ENCODE measurements around the gene C19orf33.
"Not testable (repeated sequence)": the region's sequence is repeated elsewhere in the genome, so short reads cannot be mapped to it uniquely, and the experiment has no call there.

Gene C19orf33

GRCh38 chr19:38339011-38339410 lies 35.0 kb downstream of the C19orf33 start:
- not testable (repeated sequence) for DNase-seq (ENCODE audit: low spot score)

- DNase-seq (ENCODE audit: low spot score), result no peak
These were observed 36.9 kb downstream of the C19orf33 start for GRCh38 chr19:38340927-38341326.

GRCh38 chr19:38346837-38347236 lies 42.8 kb downstream of the C19orf33 start:
- no peak for DNase-seq (ENCODE audit: low spot score)

- DNase-seq (ENCODE audit: low spot score), result no peak
These were observed 46.8 kb downstream of the C19orf33 start for GRCh38 chr19:38350883-38351282.

- no peak for DNase-seq (ENCODE audit: low spot score)
These were observed 47.9 kb downstream of the C19orf33 start for GRCh38 chr19:38351865-38352395.

- no peak for DNase-seq (ENCODE audit: low spot score)
These were observed 48.6 kb downstream of the C19orf33 start for GRCh38 chr19:38352611-38353010.
